Left lobe of liver (tissue), 2 donors: ENCODE measurements around the gene GAN. TPM values are rescaled to one million over a fixed set of nuclear protein-coding genes. Genes with fewer than 3 reads are reported as not detected.
"Not testable (repeated sequence)": the region's sequence is repeated elsewhere in the genome, so short reads cannot be mapped to it uniquely, and the experiment has no call there.

Experiments used
- ATAC-seq: fragments of 200-7000 bp; cut with Tn5 transposase; one replicate; pipeline ENCODE4 v1.9.1; 2020; ENCODE audit warnings: mild to moderate bottlenecking, moderate library complexity
- DNase-seq: peaks from one replicate; pipeline ENCODE4 v3.0.0-alpha.2; 2020; ENCODE audit warnings: low spot score
- total RNA-seq: library from RNA; stranded (reverse); gene quantifications from one replicate; pipeline ENCODE4 v1.2.1, GENCODE V29; 2021
- donor health status: DM: no; HTN: no; CAD: no; lungs with moderate emphysema.
- donor health status: DM: no; HTN: yes; CAD: no.

The GAN gene
- total RNA-seq, 1 donor from 2014 or later: 2.9 TPM

- peak; percentile 42 for DNase-seq
Observed at GRCh38 chr16:81394966-81395655, 80.3 kb downstream of the GAN start.

GRCh38 chr16:81397058-81397878 lies 82.5 kb downstream of the GAN start:
- ATAC-seq: peak; percentile 39
- DNase-seq: peak; percentile 36

More at GRCh38 chr16:81394966-81395655, 80.3 kb downstream of the GAN start:
- ATAC-seq: peak; percentile 65

- DNase-seq: peak; percentile 41
Observed at GRCh38 chr16:81397879-81398520, 83.2 kb downstream of the GAN start.

GRCh38 chr16:81399909-81400308 lies 85.1 kb downstream of the GAN start:
- no peak for ATAC-seq
- peak; percentile 10 for DNase-seq

More at GRCh38 chr16:81397879-81398520, 83.2 kb downstream of the GAN start:
- ATAC-seq: no peak

GRCh38 chr16:81401035-81401950 lies 86.5 kb downstream of the GAN start:
- DNase-seq (peak; percentile 22), ATAC-seq (peak; percentile 10)

- ATAC-seq (no peak), DNase-seq (peak; percentile 14)
Observed at GRCh38 chr16:81403208-81403600, 88.4 kb downstream of the GAN start.

GRCh38 chr16:81403601-81404391 lies 89.0 kb downstream of the GAN start:
- DNase-seq (peak; percentile 86), ATAC-seq (peak; percentile 100)

GRCh38 chr16:81405002-81405401 lies 90.2 kb downstream of the GAN start:
- DNase-seq, ATAC-seq: not testable (repeated sequence)

GRCh38 chr16:81405702-81406113 lies 90.9 kb downstream of the GAN start:
- no peak for DNase-seq
- ATAC-seq: no peak

- DNase-seq (no peak), ATAC-seq (no peak)
Observed at GRCh38 chr16:81408409-81408950, 93.7 kb downstream of the GAN start.

- ATAC-seq: no peak
- no peak for DNase-seq
Observed at GRCh38 chr16:81409016-81409556, 94.3 kb downstream of the GAN start.

- ATAC-seq: no peak
- DNase-seq: no peak
Observed at GRCh38 chr16:81410643-81411293, 96.0 kb downstream of the GAN start.

- ATAC-seq (no peak), DNase-seq (no peak)
Observed at GRCh38 chr16:81413245-81413990, 98.7 kb downstream of the GAN start.

- DNase-seq: no peak
- no peak for ATAC-seq
Observed at GRCh38 chr16:81415751-81416150, 101.0 kb downstream of the GAN start.

- DNase-seq (no peak), ATAC-seq (no peak)
Observed at GRCh38 chr16:81416749-81417148, 102.0 kb downstream of the GAN start.

GRCh38 chr16:81417210-81417609 lies 102.4 kb downstream of the GAN start:
- no peak for ATAC-seq
- no peak for DNase-seq

GRCh38 chr16:81419806-81420205 lies 105.0 kb downstream of the GAN start:
- ATAC-seq: no peak

GRCh38 chr16:81421126-81421525 lies 106.4 kb downstream of the GAN start:
- no peak for ATAC-seq
- DNase-seq: no peak

More at GRCh38 chr16:81419806-81420205, 105.0 kb downstream of the GAN start:
- DNase-seq: no peak
